ENCODE results near the gene GFOD1.
"Not testable (repeated sequence)": the region's sequence is repeated elsewhere in the genome, so short reads cannot be mapped to it uniquely, and the experiment has no call there.

GFOD1 gene

GRCh38 chr6:13439644-13440043, 47.8 kb downstream of the GFOD1 start:
- H3K4me3 ChIP-seq (ENCODE audit: low read length in 2 of 2): no peak overlapping the region
- peak overlapping the region; percentile 18 for H3K27ac ChIP-seq (ENCODE audit: low read length)

GRCh38 chr6:13438126-13438525, 49.3 kb downstream of the GFOD1 start:
- H3K27ac ChIP-seq (ENCODE audit: low read length): no peak overlapping the region
- no peaks in the 10 kb centered on the region for H3K27me3 ChIP-seq (ENCODE audit: control insufficient read depth in 1 of 2, insufficient read depth in 2 of 2, low read length in 2 of 2)
- H3K9ac ChIP-seq (ENCODE audit: low read length in 2 of 2): no peak overlapping the region
- peaks cover 33% of the 10 kb centered on the region for H3K4me1 ChIP-seq (ENCODE audit: control insufficient read depth, insufficient read depth, low read length)
- no peak overlapping the region for H3K4me3 ChIP-seq (ENCODE audit: low read length in 2 of 2)
- H3K9me3 ChIP-seq (ENCODE audit: control insufficient read depth in 2 of 2, low read length in 2 of 2): no peaks in the 10 kb centered on the region
- no peaks in the 10 kb centered on the region for H3K36me3 ChIP-seq (ENCODE audit: control insufficient read depth in 2 of 2, insufficient read depth in 2 of 2, low read length in 2 of 2)

More at GRCh38 chr6:13439644-13440043, 47.8 kb downstream of the GFOD1 start:
- H3K9me3 ChIP-seq (ENCODE audit: control insufficient read depth in 2 of 2, low read length in 2 of 2): no peaks in the 10 kb centered on the region
- H3K36me3 ChIP-seq (ENCODE audit: control insufficient read depth in 2 of 2, insufficient read depth in 2 of 2, low read length in 2 of 2): no peaks in the 10 kb centered on the region
- H3K27me3 ChIP-seq (ENCODE audit: control insufficient read depth in 1 of 2, insufficient read depth in 2 of 2, low read length in 2 of 2): no peaks in the 10 kb centered on the region
- peaks cover 33% of the 10 kb centered on the region for H3K4me1 ChIP-seq (ENCODE audit: control insufficient read depth, insufficient read depth, low read length)
- H3K9ac ChIP-seq (ENCODE audit: low read length in 2 of 2): no peak overlapping the region

GRCh38 chr6:13437218-13437996, 50.0 kb downstream of the GFOD1 start:
- Histone ChIP-seq H3K27me3 (ENCODE audit: control insufficient read depth in 1 of 2, insufficient read depth in 2 of 2, low read length in 2 of 2) (no peaks in the 10 kb centered on the region), H3K36me3 (ENCODE audit: control insufficient read depth in 2 of 2, insufficient read depth in 2 of 2, low read length in 2 of 2) (no peaks in the 10 kb centered on the region), H3K4me3 (ENCODE audit: low read length in 2 of 2) (no peak overlapping the region), H3K9me3 (ENCODE audit: control insufficient read depth in 2 of 2, low read length in 2 of 2) (no peaks in the 10 kb centered on the region), H3K9ac (ENCODE audit: low read length in 2 of 2) (no peak overlapping the region), H3K4me1 (ENCODE audit: control insufficient read depth, insufficient read depth, low read length) (peaks cover 33% of the 10 kb centered on the region), H3K27ac (ENCODE audit: low read length) (no peak overlapping the region)

- no peaks in the 10 kb centered on the region for H3K9me3 ChIP-seq (ENCODE audit: control insufficient read depth in 2 of 2, low read length in 2 of 2)
- H3K27me3 ChIP-seq (ENCODE audit: control insufficient read depth in 1 of 2, insufficient read depth in 2 of 2, low read length in 2 of 2): no peaks in the 10 kb centered on the region
- peaks cover 28% of the 10 kb centered on the region for H3K4me1 ChIP-seq (ENCODE audit: control insufficient read depth, insufficient read depth, low read length)
Measured at GRCh38 chr6:13436399-13437217, 50.8 kb downstream of the GFOD1 start.

GRCh38 chr6:13435477-13436246, 51.7 kb downstream of the GFOD1 start:
- no peaks in the 10 kb centered on the region for H3K36me3 ChIP-seq (ENCODE audit: control insufficient read depth in 2 of 2, insufficient read depth in 2 of 2, low read length in 2 of 2)
- no peak overlapping the region for H3K27ac ChIP-seq (ENCODE audit: low read length)
- peaks cover 24% of the 10 kb centered on the region for H3K4me1 ChIP-seq (ENCODE audit: control insufficient read depth, insufficient read depth, low read length)
- no peak overlapping the region for H3K4me3 ChIP-seq (ENCODE audit: low read length in 2 of 2)
- no peaks in the 10 kb centered on the region for H3K27me3 ChIP-seq (ENCODE audit: control insufficient read depth in 1 of 2, insufficient read depth in 2 of 2, low read length in 2 of 2)
- H3K9me3 ChIP-seq (ENCODE audit: control insufficient read depth in 2 of 2, low read length in 2 of 2): no peaks in the 10 kb centered on the region
- H3K9ac ChIP-seq (ENCODE audit: low read length in 2 of 2): no peak overlapping the region

More at GRCh38 chr6:13436399-13437217, 50.8 kb downstream of the GFOD1 start:
- no peak overlapping the region for H3K27ac ChIP-seq (ENCODE audit: low read length)
- H3K4me3 ChIP-seq (ENCODE audit: low read length in 2 of 2): no peak overlapping the region
- no peak overlapping the region for H3K9ac ChIP-seq (ENCODE audit: low read length in 2 of 2)
- H3K36me3 ChIP-seq (ENCODE audit: control insufficient read depth in 2 of 2, insufficient read depth in 2 of 2, low read length in 2 of 2): no peaks in the 10 kb centered on the region

- H3K9ac ChIP-seq (ENCODE audit: low read length in 2 of 2): no peak overlapping the region
- no peaks in the 10 kb centered on the region for H3K27me3 ChIP-seq (ENCODE audit: control insufficient read depth in 1 of 2, insufficient read depth in 2 of 2, low read length in 2 of 2)
- no peak overlapping the region for H3K27ac ChIP-seq (ENCODE audit: low read length)
- peaks cover 20% of the 10 kb centered on the region for H3K4me1 ChIP-seq (ENCODE audit: control insufficient read depth, insufficient read depth, low read length)
- H3K4me3 ChIP-seq (ENCODE audit: low read length in 2 of 2): no peak overlapping the region
- no peaks in the 10 kb centered on the region for H3K9me3 ChIP-seq (ENCODE audit: control insufficient read depth in 2 of 2, low read length in 2 of 2)
- no peaks in the 10 kb centered on the region for H3K36me3 ChIP-seq (ENCODE audit: control insufficient read depth in 2 of 2, insufficient read depth in 2 of 2, low read length in 2 of 2)
Measured at GRCh38 chr6:13434777-13435176, 52.6 kb downstream of the GFOD1 start.

DNA sequence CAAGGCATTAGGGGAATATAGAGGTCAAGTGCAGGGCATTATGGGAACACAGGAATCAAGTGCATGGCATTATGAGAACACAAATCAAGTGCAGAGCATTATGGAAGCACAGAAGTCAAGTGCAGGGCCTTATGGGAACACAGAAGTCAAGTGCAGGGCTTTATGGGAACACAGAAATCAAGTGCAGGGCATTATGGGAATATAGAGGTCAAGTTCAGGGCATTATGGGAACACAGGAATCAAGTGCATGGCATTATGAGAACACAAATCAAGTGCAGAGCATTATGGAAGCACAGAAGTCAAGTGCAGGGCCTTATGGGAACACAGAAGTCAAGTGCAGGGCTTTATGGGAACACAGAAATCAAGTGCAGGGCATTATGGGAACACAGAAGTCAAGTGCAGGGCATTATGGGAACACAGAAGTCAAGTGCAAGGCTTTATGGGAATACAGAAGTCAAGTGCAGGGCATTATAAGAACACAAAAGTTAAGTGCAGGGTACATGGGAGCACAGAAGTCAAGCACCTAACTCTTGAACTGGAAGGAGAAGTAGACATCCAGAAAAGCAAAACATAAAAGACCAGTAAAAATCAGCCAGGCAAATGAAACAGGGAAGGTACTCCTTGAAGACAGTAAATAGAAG, 53.1 kb downstream of the GFOD1 start:
- not testable (repeated sequence) for H3K27me3 ChIP-seq (ENCODE audit: control insufficient read depth in 1 of 2, insufficient read depth in 2 of 2, low read length in 2 of 2); H3K9me3 ChIP-seq (ENCODE audit: control insufficient read depth in 2 of 2, low read length in 2 of 2); H3K36me3 ChIP-seq (ENCODE audit: control insufficient read depth in 2 of 2, insufficient read depth in 2 of 2, low read length in 2 of 2); H3K9ac ChIP-seq (ENCODE audit: low read length in 2 of 2); H3K27ac ChIP-seq (ENCODE audit: low read length); H3K4me3 ChIP-seq (ENCODE audit: low read length in 2 of 2)
- peaks cover 23% of the 10 kb centered on the region for H3K4me1 ChIP-seq (ENCODE audit: control insufficient read depth, insufficient read depth, low read length)

DNA sequence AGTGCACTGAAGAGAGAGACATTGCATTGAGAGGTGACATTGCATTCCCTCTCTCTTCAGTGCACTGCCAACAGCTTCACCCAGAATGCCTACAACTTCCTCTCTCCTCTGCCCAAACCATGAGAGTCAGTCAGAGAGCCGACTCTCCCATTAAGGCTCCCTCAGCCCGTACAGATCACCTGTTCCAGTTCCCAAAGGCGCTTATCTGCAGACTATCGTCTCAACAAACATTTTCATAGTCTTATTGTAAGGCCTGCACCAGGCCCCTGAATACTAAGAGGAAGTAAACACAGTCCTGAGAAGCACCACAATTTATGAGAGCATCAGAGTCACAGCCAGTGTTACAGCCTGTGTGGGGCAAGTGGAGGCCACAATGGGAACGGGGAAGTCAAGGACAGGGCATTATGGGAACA, 53.7 kb downstream of the GFOD1 start:
- Histone ChIP-seq H3K27me3 (ENCODE audit: control insufficient read depth in 1 of 2, insufficient read depth in 2 of 2, low read length in 2 of 2) (no peaks in the 10 kb centered on the region), H3K27ac (ENCODE audit: low read length) (peak overlapping the region; percentile 37)

DNA sequence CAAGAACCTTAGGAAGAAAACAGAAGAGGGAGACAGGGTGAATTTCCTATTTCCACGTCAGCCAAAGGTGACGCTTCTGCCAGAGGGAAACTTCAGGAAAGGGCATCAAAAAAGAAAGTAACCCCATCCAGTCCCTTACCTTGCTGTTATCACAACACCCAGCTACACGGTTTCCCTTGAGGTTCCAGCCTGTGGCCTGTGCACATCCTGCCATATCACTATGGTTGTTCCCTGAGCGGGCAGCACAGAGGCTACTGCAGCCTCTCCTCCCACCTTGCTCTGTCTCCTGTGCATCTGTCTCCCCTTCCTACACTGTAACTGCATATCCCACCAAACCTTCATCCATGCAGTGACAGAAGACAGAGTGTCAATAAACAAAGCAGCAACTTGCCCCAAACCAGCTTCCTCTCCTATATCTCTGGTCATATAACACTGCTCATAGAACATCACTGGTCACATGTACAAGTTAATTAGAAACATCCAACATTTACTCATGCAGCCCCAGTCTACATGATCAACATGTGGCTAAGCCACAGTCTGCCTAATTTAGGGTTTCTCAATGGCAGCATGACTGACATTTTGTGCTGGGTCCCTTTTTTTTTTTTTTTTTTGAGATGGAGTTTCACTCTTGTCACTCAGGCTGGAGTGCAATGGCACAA, 54.7 kb downstream of the GFOD1 start:
- H3K27me3 ChIP-seq (ENCODE audit: control insufficient read depth in 1 of 2, insufficient read depth in 2 of 2, low read length in 2 of 2): no peaks in the 10 kb centered on the region

More for the DNA sequence above, 53.7 kb downstream of the GFOD1 start:
- Histone ChIP-seq H3K9ac (ENCODE audit: low read length in 2 of 2) (no peak overlapping the region), H3K4me3 (ENCODE audit: low read length in 2 of 2) (no peak overlapping the region), H3K36me3 (ENCODE audit: control insufficient read depth in 2 of 2, insufficient read depth in 2 of 2, low read length in 2 of 2) (no peaks in the 10 kb centered on the region), H3K4me1 (ENCODE audit: control insufficient read depth, insufficient read depth, low read length) (peaks cover 28% of the 10 kb centered on the region), H3K9me3 (ENCODE audit: control insufficient read depth in 2 of 2, low read length in 2 of 2) (no peaks in the 10 kb centered on the region)

More for the DNA sequence above, 54.7 kb downstream of the GFOD1 start:
- no peaks in the 10 kb centered on the region for H3K9me3 ChIP-seq (ENCODE audit: control insufficient read depth in 2 of 2, low read length in 2 of 2)
- H3K4me3 ChIP-seq (ENCODE audit: low read length in 2 of 2): no peak overlapping the region
- peaks cover 37% of the 10 kb centered on the region for H3K4me1 ChIP-seq (ENCODE audit: control insufficient read depth, insufficient read depth, low read length)
- no peak overlapping the region for H3K9ac ChIP-seq (ENCODE audit: low read length in 2 of 2)
- no peaks in the 10 kb centered on the region for H3K36me3 ChIP-seq (ENCODE audit: control insufficient read depth in 2 of 2, insufficient read depth in 2 of 2, low read length in 2 of 2)
- H3K27ac ChIP-seq (ENCODE audit: low read length): peak overlapping the region; percentile 37
